SK-N-SH treated with all-trans-retinoic acid at 6 μM for 48 hours (cell line): ENCODE measurements around the gene DHCR7.

Experiments
- ARNTL ChIP-seq: fragments of 450-650 bp; formaldehyde crosslinking; IDR thresholded peaks from 2 replicates; pipeline ENCODE4 v1.5.0; 2020; ENCODE audit warnings: low read depth, mild to moderate bottlenecking, moderate library complexity, borderline replicate concordance
- ESRRG ChIP-seq: fragments of 250-450 bp; sonication (Bioruptor Pico); IDR thresholded peaks from 2 replicates; pipeline ENCODE4 v1.6.1; 2021; ENCODE audit warnings: mild to moderate bottlenecking
- GLIS3 ChIP-seq: fragments of 250-450 bp; sonication (Bioruptor Pico); IDR thresholded peaks from 2 replicates; pipeline ENCODE4 v1.5.0; 2020; ENCODE audit warnings: mild to moderate bottlenecking, moderate library complexity
- ISL1 ChIP-seq: fragments of 250-450 bp; sonication (Bioruptor Pico); IDR thresholded peaks from 2 replicates; pipeline ENCODE4 v2.1.2; 2022; ENCODE audit warnings: mild to moderate bottlenecking, moderate library complexity
- OSR1 ChIP-seq: fragments of 250-450 bp; sonication (Bioruptor Pico); IDR thresholded peaks from 2 replicates; pipeline ENCODE4 v1.8.0; 2022; ENCODE audit warnings: moderate library complexity, mild to moderate bottlenecking, inconsistent platforms
- PPARA ChIP-seq: fragments of 250-450 bp; sonication (Bioruptor Pico); IDR thresholded peaks from 2 replicates; pipeline ENCODE4 v1.5.0; 2020; ENCODE audit warnings: mild to moderate bottlenecking, borderline replicate concordance
- RARB ChIP-seq: fragments of 250-450 bp; sonication (Bioruptor Pico); IDR thresholded peaks from 2 replicates; pipeline ENCODE4 v1.8.0; 2021; ENCODE audit warnings: mild to moderate bottlenecking, moderate library complexity
- ZC3H10 ChIP-seq: fragments of 250-450 bp; sonication (Bioruptor Pico); IDR thresholded peaks from 2 replicates; pipeline ENCODE4 v1.5.1; 2021; ENCODE audit warnings: mild to moderate bottlenecking, moderate library complexity
- ZFP3 ChIP-seq: fragments of 250-450 bp; sonication (Bioruptor Pico); IDR thresholded peaks from 2 replicates; pipeline ENCODE4 v1.5.0; 2020; ENCODE audit warnings: mild to moderate bottlenecking, moderate library complexity
- ZFP30 ChIP-seq: fragments of 450-650 bp; formaldehyde crosslinking; IDR thresholded peaks from 2 replicates; pipeline ENCODE4 v1.5.0; 2022; ENCODE audit warnings: mild to moderate bottlenecking, moderate library complexity
- ZNF8 ChIP-seq: fragments of 450-650 bp; formaldehyde crosslinking; IDR thresholded peaks from 2 replicates; pipeline ENCODE4 v1.5.0; 2020; ENCODE audit warnings: mild to moderate bottlenecking, moderate library complexity
- TF ChIP-seq, protein P1 (sequence below): fragments of 250-450 bp; sonication (Bioruptor Pico); IDR thresholded peaks from 2 replicates; pipeline ENCODE4 v1.8.0; 2020; ENCODE audit warnings: mild to moderate bottlenecking, moderate library complexity, borderline replicate concordance
- TF ChIP-seq, protein P2 (sequence below): fragments of 250-450 bp; sonication (Bioruptor Pico); IDR thresholded peaks from 2 replicates; pipeline ENCODE4 v1.5.1; 2021; ENCODE audit warnings: mild to moderate bottlenecking, moderate library complexity
- TF ChIP-seq, protein P3 (sequence below): fragments of 250-450 bp; sonication (Bioruptor Pico); IDR thresholded peaks from 2 replicates; pipeline ENCODE4 v1.5.0; 2020; ENCODE audit warnings: mild to moderate bottlenecking, moderate library complexity

- TF ChIP-seq ZFP30 (CRISPR knock-in tag) (no peak), ISL1 (no peak), OSR1 (CRISPR knock-in tag) (no peak), ZFP3 (no peak), ZNF8 (CRISPR knock-in tag) (no peak), ESRRG (CRISPR knock-in tag) (no peak), ARNTL (CRISPR knock-in tag) (no peak), ZC3H10 (CRISPR knock-in tag) (no peak), PPARA (CRISPR knock-in tag) (no peak), RARB (no peak), GLIS3 (CRISPR knock-in tag) (no peak)
- TF ChIP-seq, protein P1, sequence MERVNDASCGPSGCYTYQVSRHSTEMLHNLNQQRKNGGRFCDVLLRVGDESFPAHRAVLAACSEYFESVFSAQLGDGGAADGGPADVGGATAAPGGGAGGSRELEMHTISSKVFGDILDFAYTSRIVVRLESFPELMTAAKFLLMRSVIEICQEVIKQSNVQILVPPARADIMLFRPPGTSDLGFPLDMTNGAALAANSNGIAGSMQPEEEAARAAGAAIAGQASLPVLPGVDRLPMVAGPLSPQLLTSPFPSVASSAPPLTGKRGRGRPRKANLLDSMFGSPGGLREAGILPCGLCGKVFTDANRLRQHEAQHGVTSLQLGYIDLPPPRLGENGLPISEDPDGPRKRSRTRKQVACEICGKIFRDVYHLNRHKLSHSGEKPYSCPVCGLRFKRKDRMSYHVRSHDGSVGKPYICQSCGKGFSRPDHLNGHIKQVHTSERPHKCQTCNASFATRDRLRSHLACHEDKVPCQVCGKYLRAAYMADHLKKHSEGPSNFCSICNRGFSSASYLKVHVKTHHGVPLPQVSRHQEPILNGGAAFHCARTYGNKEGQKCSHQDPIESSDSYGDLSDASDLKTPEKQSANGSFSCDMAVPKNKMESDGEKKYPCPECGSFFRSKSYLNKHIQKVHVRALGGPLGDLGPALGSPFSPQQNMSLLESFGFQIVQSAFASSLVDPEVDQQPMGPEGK (CRISPR knock-in tag) = no peak
- TF ChIP-seq, protein P2, sequence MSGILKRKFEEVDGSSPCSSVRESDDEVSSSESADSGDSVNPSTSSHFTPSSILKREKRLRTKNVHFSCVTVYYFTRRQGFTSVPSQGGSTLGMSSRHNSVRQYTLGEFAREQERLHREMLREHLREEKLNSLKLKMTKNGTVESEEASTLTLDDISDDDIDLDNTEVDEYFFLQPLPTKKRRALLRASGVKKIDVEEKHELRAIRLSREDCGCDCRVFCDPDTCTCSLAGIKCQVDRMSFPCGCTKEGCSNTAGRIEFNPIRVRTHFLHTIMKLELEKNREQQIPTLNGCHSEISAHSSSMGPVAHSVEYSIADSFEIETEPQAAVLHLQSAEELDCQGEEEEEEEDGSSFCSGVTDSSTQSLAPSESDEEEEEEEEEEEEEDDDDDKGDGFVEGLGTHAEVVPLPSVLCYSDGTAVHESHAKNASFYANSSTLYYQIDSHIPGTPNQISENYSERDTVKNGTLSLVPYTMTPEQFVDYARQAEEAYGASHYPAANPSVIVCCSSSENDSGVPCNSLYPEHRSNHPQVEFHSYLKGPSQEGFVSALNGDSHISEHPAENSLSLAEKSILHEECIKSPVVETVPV = no peak
- TF ChIP-seq, protein P3, sequence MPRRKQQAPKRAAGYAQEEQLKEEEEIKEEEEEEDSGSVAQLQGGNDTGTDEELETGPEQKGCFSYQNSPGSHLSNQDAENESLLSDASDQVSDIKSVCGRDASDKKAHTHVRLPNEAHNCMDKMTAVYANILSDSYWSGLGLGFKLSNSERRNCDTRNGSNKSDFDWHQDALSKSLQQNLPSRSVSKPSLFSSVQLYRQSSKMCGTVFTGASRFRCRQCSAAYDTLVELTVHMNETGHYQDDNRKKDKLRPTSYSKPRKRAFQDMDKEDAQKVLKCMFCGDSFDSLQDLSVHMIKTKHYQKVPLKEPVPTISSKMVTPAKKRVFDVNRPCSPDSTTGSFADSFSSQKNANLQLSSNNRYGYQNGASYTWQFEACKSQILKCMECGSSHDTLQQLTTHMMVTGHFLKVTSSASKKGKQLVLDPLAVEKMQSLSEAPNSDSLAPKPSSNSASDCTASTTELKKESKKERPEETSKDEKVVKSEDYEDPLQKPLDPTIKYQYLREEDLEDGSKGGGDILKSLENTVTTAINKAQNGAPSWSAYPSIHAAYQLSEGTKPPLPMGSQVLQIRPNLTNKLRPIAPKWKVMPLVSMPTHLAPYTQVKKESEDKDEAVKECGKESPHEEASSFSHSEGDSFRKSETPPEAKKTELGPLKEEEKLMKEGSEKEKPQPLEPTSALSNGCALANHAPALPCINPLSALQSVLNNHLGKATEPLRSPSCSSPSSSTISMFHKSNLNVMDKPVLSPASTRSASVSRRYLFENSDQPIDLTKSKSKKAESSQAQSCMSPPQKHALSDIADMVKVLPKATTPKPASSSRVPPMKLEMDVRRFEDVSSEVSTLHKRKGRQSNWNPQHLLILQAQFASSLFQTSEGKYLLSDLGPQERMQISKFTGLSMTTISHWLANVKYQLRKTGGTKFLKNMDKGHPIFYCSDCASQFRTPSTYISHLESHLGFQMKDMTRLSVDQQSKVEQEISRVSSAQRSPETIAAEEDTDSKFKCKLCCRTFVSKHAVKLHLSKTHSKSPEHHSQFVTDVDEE = no peak
Observed at GRCh38 chr11:71462726-71463125, 14.5 kb upstream of the DHCR7 start.
